GM21367 (cell line): ENCODE data around the gene ZNF579.
"Not testable (repeated sequence)": the region's sequence is repeated elsewhere in the genome, so short reads cannot be mapped to it uniquely, and the experiment has no call there.

Experiments
- ATAC-seq: cut with Tn5 transposase; IDR thresholded peaks from one replicate; pipeline ENCODE4 v1.9.1; 2021; ENCODE audit not compliant: unreplicated experiment

Gene ZNF579

DNA sequence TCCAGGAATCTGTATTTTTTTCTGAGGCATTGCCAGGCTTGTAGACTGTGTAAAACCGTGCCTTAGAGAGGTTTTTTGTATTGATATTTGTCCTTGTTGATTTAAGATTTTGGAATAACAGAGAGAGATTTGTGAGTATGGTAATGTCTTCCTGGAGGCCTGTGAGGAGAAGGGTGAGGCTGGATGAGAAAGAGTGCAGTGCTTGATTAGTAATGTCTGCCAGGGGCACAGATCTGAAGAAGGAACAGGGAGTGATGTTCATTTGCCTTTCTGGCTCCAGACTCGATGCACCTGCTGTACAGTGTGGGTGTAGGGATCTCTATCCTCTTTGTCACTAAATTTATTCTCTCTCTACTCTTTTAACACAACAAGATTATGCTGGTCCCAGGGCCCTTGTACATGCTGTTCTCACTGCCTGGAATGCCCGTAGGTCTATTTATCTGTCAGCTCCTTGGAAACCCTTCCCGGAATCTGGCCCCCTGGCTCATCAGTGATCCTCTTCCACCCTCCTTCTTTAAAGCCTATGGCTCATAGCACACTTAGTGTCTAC is 14.4 kb upstream of the ZNF579 start:
- no peak for ATAC-seq

DNA sequence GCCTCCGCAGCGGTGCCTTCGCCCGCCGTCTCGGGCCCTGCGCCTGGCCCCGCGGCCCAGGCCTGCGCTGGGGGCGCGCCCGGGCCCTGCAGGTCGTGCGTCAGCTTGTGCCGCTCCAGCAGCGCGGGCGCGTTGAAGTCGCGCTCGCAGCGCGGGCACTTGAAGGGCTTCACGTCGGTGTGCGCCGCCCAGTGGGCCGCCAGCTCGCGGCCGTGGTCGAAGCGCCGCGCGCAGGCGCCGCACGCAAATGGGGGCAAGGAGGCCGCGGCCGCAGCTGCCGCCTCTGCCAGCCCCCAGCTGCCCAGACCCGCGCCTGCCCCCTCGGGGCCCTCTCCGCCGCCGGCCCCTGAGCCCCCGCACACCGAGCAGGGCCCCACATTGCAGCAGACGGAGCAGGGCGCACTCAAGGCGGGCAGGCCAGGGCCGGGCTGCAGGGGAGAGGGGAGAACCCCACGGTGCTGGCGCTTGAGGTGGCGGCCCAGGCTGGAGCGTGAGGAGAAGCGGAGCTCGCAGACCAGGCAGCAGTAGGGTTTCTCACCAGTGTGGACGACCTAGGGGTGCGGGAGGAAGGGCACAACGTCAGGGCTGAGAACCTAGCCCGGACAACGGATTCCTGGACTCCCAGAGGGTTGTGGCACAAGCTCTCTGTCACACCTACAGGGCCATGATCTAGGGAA is 12.6 kb upstream of the ZNF579 start:
- ATAC-seq: no peak

DNA sequence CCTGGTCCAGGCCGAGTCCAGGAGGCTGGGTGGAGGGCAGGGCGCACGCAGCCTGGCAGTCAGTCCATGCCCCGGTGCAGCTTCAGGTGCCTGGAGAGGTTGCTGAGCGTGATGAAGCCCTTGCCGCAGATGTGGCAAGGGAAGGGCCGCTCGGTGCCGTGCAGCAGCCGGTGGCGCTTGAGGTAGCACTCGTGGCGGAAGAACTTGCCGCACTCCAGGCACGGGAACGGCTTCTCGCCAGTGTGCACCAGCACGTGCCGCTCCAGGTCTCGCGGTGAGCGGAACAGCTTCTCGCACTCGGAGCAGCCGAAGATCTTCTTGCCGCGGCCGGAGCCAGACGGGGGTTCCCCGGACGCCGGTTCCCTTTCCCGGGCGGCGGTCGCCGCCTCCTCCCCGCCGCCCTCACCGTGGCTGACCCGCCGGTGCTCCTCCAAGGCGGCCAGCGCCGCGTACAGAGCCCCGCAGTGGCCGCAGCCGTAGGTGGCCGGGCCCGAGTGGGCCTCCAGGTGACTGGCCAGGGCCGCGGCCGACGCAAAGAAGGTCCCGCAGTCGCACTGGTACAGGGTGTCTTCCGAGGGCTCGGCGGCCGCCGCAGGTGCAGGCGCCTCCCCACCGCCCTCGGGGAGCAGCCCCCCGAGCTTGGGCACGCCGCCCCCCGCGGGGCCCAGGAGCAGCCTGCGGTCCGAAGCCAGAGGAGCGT is 11.9 kb upstream of the ZNF579 start:
- ATAC-seq: no peak

DNA sequence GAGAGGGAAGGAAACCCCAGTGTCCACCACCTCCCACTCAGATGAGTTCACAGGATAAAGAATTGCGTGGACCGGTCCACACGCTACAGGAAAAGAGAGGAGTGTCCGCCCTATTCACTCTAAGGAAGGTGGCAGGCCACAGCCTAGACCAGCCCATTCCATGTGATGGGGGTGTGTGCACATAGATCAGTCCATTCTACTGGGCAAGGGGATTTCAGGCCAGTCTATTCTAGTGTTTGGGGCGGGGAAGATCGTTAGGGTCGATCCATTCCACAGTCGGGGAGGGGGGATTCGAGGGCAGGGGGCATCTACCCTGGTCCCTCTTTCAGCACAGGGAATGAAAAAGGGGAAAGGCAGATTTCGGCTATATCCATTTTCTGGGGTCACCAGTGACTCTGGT is 10.9 kb upstream of the ZNF579 start:
- no peak for ATAC-seq

DNA sequence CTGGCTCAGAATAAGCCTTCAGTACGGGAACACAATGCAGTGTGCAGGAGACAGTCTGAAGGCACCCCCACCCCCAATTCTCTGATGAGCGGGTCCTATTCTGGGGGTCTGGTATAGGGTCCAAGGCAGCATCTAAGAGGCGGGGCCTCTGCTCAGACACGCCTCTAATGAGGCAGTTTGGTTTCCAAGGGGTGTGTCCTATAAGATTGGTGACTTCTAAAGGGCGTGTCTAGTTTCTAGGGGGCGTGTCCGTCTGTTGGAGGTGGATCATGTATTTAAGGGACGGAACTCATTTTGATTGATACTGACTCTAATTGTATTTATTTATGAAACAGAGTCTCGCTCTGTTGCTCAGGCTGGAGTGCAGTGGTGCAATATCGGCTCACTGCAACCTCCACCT is 10.0 kb upstream of the ZNF579 start:
- no peak for ATAC-seq

DNA sequence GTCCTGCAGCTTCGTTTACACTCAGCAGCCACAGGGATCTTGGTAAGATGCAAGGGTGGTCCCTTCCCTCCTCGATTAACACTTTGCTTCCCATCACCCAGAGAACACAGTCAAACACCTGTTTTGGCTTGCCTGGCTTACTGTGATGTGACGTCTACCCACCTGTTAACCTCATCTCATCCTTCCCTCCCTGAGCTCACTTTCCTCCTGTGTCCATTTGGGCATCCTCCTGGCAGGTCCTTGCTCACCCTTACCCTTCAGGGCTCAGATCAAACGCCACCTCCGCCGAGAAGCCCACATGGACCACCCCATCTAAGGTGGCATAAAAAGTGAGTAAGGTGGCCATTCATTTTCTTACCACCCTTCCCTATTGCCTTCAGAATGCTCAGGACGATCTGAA is 9.5 kb upstream of the ZNF579 start:
- no peak for ATAC-seq

DNA sequence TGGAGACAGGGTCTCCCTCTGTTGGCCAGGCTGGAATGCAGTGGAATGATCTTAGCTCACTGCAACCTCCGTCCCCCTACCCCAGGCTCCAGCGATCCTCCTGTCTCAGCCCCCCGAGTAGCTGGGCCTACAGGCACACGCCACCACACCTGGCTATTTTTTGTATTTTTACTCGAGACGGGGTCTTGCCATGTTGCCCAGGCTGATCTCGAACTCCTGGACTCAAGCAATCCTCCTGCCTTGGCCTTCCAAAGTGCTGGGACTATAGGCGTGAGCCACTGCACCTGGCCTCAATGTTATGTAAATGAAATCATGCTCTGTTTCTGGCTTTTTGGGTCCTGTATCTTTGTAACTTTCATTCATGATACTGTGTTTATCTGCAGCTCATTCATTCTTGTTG is 8.1 kb upstream of the ZNF579 start:
- no peak for ATAC-seq

DNA sequence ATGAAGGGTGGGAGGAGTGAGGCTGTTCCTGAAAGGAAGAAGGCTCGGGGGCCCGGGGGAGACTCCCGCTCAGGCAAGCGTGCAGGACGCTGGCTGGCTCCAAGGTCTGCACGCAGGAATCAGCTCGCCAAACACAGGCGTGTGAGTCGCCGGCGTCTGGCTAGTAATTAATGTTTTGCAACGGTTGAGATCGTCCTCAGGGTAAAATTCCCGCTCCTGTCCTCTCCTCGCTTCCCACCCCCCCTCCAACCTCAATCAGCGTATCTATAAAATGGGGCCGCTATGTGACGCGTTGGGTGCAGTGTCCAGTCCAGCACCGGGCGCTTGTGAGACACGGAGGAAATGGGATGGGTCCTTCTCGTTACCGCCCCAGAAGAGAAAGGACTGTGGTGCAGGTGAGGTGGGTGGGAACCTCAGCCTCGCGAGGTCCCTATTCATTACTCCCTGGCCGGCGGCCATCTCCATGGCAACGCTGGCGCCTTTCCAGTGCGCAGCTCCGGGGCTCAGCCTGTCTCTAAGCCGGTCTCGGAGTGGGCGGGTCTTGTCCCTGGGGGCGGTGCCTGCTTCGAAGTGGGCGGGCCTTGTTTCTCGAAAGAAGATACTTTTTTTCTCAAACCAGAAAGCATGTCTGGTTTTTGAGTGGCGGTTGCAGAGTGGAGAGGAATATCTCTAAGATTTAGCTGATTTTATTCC is 6.5 kb upstream of the ZNF579 start:
- peak; percentile 85 for ATAC-seq

DNA sequence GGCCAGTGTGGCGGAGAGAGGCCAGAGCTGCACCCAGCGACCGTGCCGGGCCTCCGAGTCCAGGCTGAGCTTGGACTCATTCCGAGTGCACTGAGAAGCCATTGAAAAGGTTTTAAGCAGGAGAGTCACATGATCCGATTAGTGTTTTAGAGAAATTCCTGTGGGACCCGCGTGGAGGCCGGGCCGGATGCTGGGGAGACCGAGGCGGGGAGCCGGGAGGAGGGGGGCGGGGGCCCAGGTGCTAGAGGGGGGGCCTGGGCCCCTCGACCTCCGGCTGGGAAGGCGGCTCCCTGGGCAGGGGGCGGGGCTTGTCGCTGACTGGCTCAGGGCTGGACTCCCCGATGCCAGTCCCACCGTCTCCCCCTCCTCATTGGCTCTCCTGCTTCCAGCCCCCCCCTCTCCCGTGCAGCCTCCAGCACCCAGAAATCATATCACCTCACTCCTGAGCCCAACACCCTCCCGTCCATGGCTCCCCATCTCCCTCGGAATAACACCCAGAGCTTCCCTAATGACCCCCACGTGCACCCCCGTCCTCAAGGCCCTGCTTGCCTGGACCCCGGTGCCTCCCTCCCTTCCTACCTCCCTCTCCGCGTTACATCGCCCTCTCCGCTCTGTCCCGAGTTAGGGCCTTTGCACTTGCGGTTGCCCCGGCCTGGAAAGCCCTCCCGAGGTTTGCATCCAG is 5.2 kb upstream of the ZNF579 start:
- no peak for ATAC-seq

DNA sequence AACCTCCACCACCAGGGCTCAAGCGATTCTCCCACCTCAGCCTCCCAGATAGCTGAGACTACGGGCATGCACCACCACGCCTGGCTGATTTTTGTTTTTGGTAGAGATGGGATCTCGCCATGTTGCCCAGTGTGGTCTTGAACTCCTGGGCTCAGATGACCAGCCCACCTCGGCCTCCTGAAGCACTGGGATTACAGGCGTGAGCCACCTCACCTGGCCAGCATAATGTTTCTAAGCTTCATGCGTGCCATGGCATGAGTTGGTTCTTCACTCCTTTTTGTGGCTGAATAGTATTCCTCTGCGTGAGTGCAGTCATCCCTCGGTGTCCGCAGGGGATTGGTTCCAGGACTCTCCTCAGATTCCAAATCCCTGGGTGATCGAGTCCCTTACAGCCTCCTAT is 4.2 kb upstream of the ZNF579 start:
- no peak for ATAC-seq

DNA sequence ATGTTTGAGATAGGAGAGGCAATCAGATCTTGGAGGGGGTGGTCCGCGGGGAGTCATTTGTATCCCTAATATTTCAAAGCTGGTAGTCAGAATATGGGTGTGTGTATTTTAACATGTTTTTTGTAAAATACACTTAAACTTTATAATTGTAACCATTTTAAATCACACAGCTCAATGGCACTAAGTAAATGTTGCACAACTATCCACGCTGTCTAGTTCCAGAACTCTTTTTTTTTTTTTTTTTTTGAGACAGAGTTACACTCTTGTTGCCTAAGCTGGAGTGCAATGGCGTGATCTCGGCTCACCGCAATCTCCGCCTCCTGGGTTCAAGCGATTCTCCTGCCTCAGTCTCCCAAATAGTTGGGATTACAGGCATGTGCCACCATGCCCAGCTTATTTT is 3.2 kb upstream of the ZNF579 start:
- ATAC-seq: not testable (repeated sequence)

DNA sequence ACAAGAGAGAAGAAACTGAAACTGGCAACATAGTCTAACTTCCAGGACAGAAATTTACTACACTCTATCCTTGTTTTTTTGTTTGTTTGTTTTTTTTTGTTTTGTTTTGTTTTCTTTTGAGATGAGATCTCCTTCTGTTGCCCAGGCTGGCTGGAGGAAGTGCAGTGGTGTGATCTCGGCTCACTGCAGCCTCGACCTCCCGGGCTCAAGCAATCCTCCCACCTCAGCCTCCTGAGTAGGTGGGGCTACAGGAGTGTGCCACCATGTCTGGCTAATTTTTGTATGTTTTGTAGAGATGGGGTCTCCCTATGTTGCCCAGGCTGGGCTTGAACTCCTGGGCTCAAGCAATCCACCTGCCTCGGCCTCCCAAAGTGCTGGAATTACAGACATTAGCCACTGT is 1.6 kb upstream of the ZNF579 start:
- not testable (repeated sequence) for ATAC-seq

DNA sequence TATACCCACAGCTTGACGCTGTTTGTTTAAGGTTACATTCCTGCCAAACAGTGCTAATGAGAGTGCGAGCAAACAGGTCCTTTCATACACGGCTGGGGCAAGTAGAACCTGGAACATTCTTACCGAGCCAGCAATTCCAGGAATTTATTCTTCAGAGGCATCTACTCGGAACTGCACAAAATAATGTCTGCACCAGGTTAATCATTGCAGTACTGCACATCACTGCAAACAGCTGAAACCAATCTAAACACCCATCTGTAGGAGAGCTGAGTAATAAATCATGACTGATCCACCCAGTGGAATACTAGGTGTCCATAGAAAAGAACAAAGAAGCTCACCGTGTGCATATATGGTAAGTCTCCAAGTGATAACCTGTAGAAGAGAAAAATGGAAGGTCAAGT is 1.2 kb upstream of the ZNF579 start:
- ATAC-seq: no peak

DNA sequence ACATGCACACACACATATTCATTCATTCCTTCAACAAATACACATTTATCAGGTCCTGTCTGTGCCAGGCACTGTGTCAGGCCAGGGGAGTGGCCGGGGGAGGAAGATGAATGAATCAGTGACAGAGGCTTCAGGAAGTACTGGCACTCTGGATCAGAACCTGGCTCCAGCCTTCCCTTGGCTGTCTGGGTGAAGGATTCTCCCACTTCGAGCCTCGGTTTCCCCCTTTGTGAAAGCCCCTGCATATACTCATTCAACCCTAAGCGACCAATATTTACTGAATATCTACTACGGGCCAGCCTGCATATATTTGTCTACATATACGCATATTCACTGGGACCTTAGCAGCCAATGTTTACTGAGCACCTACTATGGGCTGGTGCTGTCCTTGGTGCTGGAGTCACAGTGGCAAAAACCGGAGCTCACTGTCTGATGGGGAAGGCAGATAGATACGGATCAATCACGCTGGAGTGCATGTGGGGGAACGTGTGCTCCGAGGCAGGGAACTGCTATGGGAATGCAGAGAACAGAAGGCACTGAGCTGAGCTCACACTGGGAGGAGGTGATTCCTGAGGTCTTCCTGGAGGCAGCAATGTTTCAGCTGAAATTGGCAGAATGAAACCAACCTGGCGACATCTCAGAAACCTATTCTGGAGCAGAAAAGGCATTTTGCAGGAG is 636 bp upstream of the ZNF579 start:
- no peak for ATAC-seq

DNA sequence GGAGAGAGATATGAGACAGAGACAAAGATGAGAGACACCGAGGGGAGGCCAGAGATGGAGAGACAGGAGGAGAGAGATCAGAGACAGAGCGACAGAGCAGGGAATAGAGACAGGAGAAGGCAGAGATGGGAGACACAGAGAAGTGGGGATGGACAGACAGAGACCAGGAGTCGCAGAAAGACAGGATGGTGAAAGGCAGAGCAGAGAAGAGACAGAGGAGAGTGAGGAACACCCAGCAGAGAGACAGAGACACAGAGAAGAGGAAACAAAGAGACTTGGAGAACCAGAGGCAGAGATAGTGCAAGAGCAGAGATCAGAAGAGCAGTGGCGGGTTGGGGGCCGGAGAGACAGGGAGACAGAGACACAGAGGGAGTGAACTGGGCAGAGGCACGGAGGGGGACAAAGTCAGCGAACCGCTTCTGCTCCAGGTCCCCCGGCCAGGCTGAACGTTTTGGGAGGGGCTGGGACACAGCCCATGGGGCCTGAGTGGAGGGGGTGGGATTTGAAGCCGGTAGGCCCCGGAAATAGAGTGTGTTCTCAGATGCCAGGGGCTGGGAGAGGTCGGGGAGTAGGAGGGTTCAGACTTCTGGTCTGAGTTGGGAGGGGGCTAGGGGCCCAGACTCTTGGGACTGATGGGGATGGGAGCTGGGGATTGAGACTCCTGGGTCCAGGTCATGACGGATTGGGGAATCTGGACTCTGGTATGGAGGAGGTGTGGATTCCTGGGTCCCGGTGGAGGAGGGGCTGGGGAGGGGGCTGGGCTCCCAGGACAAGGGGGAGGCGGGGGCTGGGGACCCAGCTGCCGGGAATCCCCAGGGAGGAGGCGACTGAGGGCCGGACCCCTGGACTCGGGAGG is 654 bp downstream of the ZNF579 start:
- no peak for ATAC-seq

DNA sequence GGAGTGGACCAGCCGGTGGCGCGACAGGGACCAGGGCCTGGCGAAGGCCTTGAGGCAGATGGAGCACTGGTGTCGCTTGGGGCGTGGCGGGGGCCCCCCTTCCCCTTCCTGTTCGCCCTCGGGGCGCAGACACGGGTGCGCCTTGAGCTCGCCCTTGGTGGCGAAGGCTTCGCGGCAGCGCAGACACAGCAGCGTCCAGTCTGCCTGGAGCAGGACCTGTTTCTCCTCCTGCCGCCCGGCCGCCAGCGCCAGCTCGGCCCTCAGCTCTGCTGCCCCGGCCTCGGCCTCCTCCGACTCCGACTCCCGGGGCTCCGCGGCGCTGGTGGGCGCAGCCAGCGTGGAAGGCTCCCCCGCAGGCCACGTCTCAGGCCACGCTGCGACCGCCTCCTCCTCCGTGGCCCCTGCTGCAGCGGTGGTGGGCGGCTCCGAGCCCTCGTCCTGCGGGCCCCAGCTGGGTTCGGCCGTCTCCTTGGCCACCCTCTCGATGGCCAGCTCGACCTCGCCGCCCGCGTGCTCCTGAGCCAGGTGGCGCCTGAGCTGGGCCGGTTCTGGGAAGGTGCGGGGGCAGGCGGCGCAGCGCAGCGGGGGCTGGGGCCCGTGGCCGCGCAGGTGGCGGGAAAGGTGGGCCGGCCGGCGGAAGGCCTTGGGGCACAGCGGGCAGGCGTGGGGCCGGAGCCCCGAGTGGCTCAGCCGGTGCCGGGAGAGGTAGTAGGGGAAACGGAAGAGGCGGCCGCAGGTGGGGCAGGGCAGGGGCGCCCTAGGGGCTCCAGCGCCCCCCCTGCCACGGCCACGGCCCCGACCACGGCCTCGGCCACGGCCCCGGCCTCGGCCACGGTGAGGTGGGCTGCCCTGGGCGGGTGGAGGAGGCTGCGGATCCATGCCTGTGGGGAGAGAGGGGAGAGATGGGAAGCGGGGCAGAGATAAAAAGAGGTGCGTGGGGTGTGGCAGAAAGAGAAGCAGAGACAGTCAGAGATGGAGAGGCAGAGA is 1.6 kb downstream of the ZNF579 start:
- no peak for ATAC-seq

DNA sequence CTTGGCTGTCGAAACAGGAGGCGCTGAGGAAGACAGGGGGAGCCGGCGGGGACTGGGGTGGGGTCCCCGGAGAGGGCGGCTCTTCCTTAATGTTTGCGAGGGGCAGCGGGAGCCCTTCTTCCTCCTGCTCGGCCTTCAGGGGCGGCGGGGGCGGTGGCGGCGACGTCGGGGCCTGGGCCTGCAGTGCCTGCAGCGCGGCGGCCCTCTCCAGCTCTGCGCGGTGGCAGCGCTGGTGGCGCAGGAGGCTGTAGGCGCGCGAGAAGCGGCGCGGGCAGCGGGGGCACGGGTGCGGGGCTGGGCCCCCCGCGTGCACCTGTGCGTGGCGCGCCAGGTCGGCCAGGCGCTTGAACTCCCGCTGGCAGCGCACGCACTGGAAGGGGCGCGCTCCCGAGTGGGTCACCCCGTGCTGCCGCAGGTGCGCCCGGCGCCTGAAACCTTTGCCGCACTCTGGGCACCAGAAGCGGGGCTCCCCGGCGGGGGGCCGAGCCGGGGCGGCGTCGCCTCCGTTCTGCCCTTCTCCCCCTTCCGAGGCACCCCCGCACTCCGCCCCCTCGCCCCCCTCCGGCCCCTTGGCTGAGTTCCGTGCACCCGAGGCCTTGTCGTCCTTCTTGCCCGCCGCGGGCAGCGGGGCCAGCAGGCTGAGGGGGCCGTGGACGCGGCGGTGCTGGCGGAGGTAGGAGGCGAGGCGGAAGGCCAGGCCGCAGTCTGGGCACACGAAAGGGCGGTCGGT is 2.5 kb downstream of the ZNF579 start:
- no peak for ATAC-seq

DNA sequence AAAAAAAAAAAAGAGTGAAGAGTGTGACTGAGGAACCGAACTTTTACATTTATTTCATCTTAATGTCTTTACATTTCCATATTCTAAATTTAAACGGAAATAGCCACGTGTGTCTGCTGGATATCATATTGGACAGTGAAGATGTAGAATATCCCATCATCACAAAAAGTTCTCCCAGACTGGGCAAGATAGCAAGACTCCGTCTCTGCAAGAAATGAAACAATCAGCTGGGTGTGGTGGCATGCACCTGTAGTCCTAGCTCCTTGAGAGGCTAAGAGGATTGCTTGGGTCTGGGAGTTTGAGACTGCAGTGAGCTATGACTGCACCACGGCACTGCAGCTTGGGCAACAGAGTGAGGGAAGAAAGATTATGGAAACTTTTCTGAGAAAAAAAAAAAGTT is 3.9 kb downstream of the ZNF579 start:
- ATAC-seq: no peak
